ENCODE results near the gene SCGB1C1.
"Not testable (repeated sequence)": the region's sequence is repeated elsewhere in the genome, so short reads cannot be mapped to it uniquely, and the experiment has no call there.

Gene SCGB1C1

GRCh38 chr11:192674-193128 is at the start of gene SCGB1C1:
TSS of gene SCGB1C1 (plus strand) at chr11:193078. CDS start at chr11:193100, 22 bp downstream.
- DNase-seq (ENCODE audit: low read depth in 2 of 2) = not testable (repeated sequence)

GRCh38 chr11:180242-180641 is 12.6 kb upstream of the SCGB1C1 start:
- not testable (repeated sequence) for DNase-seq (ENCODE audit: low read depth in 2 of 2)

GRCh38 chr11:189200-189783 is 3.6 kb upstream of the SCGB1C1 start:
- not testable (repeated sequence) for DNase-seq (ENCODE audit: low read depth in 2 of 2)

- DNase-seq (ENCODE audit: low read depth in 2 of 2) = not testable (repeated sequence)
Measured at GRCh38 chr11:189843-190311, 3.0 kb upstream of the SCGB1C1 start.

- not testable (repeated sequence) for DNase-seq (ENCODE audit: low read depth in 2 of 2)
Measured at GRCh38 chr11:190546-190945, 2.3 kb upstream of the SCGB1C1 start.

- DNase-seq (ENCODE audit: low read depth in 2 of 2) = not testable (repeated sequence)
Measured at GRCh38 chr11:191490-192478, 1.1 kb upstream of the SCGB1C1 start.

- DNase-seq (ENCODE audit: low read depth in 2 of 2) = not testable (repeated sequence)
Measured at GRCh38 chr11:193481-193880, 603 bp downstream of the SCGB1C1 start.

- no peak for DNase-seq (ENCODE audit: low read depth in 2 of 2)
Measured at GRCh38 chr11:196786-197731, 4.2 kb downstream of the SCGB1C1 start.

- no peak for DNase-seq (ENCODE audit: low read depth in 2 of 2)
Measured at GRCh38 chr11:197741-198235, 4.9 kb downstream of the SCGB1C1 start.

- no peak for DNase-seq (ENCODE audit: low read depth in 2 of 2)
Measured at GRCh38 chr11:198236-198806, 5.4 kb downstream of the SCGB1C1 start.

GRCh38 chr11:199004-199581 is 6.2 kb downstream of the SCGB1C1 start:
- no peak for DNase-seq (ENCODE audit: low read depth in 2 of 2)

GRCh38 chr11:199782-200181 is 6.9 kb downstream of the SCGB1C1 start:
- DNase-seq (ENCODE audit: low read depth in 2 of 2) = no peak

GRCh38 chr11:200224-201003 is 7.5 kb downstream of the SCGB1C1 start:
- DNase-seq (ENCODE audit: low read depth in 2 of 2) = no peak

- no peak for DNase-seq (ENCODE audit: low read depth in 2 of 2)
Measured at GRCh38 chr11:201966-202365, 9.1 kb downstream of the SCGB1C1 start.

- no peak for DNase-seq (ENCODE audit: low read depth in 2 of 2)
Measured at GRCh38 chr11:202490-202889, 9.6 kb downstream of the SCGB1C1 start.

- DNase-seq (ENCODE audit: low read depth in 2 of 2) = no peak
Measured at GRCh38 chr11:203056-203944, 10.4 kb downstream of the SCGB1C1 start.

- no peak for DNase-seq (ENCODE audit: low read depth in 2 of 2)
Measured at GRCh38 chr11:203945-204586, 11.2 kb downstream of the SCGB1C1 start.

GRCh38 chr11:204587-205109 is 11.8 kb downstream of the SCGB1C1 start:
- DNase-seq (ENCODE audit: low read depth in 2 of 2) = no peak
